GM19372 (cell line): ENCODE data around the gene TMC8.
"Not testable (repeated sequence)": the region's sequence is repeated elsewhere in the genome, so short reads cannot be mapped to it uniquely, and the experiment has no call there.

Experiments
- ATAC-seq: cut with Tn5 transposase; IDR thresholded peaks from one replicate; pipeline ENCODE4 v1.9.1; 2021; ENCODE audit warnings: mild to moderate bottlenecking, low read depth, moderate library complexity; ENCODE audit not compliant: unreplicated experiment

Gene TMC8

DNA sequence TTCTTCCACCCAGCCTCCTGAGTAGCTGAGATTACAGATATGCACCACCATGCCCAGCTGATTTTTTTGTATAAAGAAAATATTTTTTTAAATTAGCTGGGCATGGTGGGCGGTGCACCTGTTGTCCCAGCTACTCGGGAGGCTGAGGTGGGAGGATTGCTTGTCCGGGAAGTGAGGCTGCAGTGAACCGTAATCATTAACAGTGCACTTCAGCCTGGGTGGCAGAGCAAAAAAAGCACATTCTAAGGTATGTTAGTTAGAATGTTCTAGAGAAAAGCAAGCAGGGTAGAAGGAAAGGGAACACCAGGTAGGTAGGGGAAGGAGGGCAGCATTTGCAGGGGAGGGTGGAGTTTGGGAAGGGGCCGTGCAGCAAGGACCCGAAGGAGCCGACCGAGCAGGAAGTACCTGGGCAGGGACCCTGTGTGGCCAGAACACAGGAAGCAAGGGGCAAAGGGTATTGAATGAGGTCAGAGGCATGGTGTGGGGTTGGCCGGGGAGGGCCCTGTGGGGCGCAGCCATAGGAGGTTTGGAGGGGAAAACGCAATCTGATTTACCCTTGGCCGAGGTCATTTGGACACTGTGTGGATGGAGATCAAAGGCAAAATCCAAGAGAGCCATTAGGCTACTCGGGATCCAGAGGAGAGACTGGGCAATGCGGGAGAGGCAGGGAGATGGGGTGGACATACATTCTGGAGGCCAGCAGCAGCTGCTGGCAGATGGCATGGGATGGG, 17.9 kb downstream of the TMC8 start:
- ATAC-seq, result no peak

DNA sequence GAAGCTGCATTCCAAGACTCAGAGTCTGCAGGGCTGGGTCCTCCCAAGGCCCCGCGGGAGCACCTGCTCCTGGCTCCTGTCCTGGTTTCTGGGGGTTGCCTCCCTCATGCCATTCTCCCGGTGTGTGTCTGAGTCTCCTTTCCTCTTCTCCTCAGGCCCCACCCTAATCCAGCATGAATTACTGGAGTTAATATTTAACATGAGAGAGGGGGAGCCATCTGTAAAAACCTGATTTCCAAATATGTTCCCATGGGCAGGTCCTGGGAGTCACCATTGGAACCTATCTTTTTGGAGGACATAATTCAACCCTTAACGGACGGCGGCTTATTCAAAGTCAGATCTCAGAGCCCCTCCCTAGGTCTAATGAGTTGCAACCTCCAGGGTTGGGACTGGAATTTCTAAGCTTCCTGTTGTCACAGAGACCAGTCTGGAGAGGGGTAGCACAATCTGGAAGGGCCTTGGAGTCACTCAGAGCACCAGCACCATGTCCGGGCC, 21.0 kb downstream of the TMC8 start:
- no peak for ATAC-seq

DNA sequence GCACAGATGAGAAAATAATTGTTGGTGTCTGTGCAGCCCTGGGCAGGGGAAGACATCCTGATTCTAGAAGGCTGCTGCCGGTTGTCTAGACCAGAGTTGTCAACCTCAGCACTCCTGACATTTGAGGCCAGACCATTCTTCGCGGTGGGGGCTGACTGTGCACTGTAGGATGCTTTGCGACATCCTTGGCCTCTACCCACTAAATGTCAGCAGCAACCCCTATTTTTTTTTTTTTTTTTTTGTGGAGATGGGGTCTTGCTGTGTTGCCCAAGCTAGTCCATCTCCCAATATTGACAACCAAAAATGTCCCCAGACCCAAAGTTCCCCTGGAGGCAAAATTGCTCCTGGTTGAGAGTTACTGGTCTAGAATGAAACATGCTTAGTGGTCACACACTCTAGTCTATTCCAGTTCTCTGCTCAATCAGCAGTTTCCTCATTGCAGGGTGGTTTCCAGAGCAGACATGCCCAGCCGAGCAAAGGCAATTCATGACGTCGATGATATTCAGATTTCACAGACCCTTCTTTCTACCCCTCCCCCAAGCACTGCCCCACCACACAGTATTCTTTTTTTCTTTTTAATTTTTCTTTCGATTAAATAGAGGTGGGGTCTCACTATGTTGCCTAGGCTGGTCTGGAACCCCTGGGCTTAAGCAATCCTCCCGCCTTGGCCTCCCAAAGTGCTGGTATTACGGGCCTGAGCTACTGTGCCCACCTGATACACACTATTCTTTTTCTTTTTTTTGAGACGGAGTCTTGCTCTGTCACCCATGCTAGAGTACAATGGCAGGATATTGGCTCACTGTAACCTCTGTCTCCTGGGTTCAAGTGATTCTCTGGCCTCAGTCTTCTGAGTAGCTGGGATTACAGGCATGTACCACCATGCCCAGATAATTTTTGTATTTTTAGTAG, 24.6 kb downstream of the TMC8 start:
- no peak for ATAC-seq

DNA sequence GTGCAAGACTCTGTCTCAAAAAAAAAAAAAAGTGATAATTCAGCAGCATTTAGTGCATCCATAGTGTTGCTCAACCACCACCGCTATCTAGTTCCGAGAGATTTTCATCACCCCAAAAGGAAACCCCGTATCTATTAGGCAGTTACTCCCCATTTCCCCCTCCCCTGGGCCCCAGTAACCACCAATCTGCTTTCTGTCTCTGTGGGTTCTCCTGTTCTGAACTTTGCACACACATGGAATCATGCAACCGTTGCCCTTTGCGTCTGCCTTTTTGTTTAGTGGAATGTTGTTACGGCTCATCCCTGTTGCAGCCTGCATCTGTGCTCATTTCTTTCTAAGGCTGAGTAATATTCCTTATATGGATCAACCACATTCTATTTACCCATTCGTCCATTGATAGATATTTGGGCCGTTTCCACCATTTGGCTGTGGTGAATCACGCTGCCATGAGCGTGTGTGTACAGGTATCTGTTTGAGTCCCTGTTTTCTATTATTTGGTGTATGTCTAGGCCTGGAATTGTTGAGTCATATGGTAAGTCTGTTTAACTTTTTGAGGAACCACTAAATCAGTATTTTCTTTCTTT, 29.1 kb downstream of the TMC8 start:
- ATAC-seq, result no peak

DNA sequence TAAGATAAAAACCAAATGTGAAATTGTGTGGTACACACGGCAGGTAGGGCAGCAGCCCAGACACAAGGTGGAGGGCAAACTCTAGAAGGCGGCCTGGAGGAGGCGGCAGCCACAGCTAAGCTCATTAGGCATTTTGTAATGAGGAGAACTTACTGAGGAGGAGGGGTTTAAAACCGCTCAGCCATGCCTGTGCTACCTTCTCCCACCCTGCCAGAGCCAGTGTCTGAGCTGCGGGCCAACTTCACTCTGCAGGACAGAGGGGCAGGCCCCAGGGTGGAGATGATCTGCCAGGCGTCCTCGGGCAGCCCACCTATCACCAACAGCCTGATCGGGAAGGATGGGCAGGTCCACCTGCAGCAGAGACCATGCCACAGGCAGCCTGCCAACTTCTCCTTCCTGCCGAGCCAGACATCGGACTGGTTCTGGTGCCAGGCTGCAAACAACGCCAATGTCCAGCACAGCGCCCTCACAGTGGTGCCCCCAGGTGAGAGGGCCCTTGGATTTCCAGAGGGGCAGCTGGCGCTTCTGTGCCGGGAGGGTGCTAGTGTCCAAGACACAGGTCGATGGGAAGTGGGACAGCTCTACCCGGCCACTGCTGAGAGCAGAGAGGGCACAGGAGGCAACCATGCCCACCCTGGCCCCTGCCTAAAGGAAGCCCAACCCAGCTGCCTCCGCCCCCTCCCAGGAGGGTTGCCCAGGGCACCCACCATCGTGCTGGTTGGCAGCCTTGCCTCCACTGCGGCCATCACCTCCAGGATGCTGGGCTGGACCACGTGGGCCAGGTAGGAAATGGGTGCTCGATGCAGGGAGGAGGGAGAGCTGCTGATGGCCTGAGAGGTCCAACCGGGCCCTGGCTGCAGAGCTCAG, 33.5 kb downstream of the TMC8 start:
- ATAC-seq, result no peak

DNA sequence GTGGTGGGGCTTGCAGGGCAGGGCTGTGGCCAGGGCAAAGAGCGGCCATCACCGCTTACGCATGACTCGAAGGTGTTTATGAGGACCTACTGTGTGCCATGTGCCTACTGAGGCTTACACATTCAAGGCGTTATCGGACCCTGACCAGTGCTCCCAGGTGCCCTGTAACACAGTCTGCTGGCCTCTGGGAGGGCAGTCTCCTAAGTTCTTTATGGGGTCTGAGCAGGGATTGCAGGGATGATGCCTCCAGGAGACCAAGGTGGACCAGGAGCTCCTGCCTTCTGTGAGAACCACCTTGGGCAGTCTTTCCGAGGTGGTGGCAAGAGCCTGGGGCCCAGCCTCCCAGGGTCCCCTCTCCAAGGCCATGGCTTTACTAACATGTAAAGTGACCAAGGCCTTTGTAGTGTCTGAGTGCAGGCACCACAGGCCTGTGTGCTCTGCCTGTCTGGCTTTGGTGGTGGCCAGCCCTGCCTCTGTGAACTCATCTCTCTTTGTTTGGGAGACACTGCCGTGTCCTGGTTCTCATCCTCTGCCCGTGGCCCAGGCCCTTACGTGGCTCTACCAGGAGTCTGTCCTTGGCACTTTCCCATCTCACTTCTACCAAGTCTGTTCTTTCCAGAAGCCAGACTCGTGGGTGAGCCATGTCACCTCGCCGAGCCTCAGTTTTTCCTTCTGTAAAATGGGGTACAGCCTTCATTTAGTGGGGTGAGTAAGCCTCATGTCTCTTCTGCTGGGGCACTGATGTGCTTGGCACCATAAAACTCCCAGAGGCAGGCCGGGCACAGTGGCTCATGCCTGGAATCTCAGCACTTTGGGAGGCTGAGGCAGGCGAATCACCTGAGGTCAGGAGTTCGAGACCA, 34.4 kb downstream of the TMC8 start:
- no peak for ATAC-seq

DNA sequence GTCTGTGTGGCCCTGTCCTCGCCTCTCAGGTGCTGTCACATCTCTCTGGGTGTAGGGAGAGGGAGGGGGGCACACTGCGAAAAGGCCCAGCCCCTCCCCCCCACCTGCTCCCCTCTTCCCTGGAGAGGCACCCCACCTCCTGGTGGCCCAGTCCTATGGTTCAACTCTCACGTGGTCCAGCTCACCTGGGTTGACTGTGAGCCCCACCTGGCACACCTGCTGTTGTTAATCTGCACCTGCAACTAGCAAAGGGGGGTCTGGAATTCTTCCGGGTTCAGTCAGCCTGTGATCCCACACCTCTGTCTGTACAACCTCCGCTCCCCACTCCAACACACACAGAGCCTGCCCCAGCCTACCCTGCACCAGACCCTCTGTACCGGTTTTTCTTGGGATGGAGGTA, 35.8 kb downstream of the TMC8 start:
- ATAC-seq, result no peak

DNA sequence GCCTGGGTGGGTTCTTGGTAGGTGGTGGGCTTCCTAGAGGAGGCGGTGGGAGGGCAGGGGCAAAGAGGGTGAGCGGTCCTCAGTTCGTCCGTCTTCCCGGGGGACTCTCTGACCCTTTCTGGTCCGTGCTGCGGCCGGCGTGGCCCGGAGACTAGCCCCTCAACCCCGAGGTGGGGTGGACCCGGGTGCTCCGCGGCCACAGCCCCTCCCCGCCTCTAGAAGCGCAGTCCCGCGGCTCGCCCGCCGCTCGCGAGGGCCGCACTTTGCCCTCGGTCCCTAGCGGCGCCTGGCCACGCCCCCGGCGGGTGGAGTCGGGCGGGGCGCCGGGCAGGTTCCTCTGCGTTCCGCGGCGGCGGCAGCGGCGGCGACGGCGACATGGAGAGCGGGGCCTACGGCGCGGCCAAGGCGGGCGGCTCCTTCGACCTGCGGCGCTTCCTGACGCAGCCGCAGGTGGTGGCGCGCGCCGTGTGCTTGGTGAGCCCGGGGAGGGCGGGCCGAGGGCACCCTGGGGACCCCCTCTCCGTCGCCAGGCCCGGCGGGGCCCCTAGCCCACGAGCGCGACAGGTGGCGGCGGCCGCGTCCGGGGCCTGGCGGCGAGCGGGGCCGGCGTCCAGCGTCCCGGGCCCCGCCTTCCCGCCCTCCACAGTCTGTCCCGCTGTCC, 37.8 kb downstream of the TMC8 start, which contains the start of gene SYNGR2:
Gene SYNGR2 (plus strand): TSS at position 340 of the 661 bp plus-strand sequence. CDS start 36 bp downstream, at position 376.
- ATAC-seq, result peak; percentile 61

DNA sequence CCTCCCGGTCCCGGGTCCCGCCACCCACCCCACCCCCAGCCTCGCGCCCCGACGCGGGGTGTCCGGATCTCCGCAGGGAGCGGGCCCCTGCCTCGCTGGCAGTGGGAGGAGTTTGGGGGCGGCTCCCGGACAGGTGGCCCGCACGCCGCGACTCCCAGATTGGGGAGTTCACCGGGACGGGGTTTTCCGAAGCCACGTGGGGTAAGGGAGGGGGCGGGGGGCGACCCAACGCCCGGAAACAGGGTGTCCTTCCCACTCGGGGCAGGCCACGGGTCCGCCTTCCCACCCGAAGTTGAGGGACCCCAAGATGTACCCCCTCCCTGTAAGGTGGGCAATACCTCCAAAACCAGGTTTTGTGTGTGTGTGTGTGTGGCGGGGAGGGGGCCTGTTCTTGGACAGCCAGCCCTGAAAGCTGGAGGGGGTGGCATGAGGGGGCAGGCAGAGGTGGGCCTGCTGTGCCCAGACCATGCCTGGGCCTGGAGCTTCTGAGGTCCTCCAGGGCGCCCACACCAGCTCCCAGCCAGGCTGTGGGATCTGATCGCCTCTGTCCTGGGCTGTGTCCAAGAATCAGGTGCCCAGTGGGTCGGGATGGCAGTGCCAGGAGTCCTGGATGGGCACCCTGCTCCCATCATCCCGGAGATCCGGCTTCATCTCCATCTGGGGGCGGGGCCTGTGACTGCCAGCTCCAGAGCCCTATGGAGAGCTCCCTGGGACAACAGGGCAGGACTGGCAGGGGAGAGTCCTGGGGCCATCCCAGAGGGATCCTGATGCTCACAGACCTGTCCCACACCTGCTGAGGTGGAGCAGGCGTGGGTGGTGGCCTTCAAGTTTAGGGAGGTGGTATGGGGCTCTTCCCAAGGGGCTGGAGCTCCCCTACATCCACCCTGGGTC, 38.6 kb downstream of the TMC8 start:
- ATAC-seq, result peak; percentile 27

DNA sequence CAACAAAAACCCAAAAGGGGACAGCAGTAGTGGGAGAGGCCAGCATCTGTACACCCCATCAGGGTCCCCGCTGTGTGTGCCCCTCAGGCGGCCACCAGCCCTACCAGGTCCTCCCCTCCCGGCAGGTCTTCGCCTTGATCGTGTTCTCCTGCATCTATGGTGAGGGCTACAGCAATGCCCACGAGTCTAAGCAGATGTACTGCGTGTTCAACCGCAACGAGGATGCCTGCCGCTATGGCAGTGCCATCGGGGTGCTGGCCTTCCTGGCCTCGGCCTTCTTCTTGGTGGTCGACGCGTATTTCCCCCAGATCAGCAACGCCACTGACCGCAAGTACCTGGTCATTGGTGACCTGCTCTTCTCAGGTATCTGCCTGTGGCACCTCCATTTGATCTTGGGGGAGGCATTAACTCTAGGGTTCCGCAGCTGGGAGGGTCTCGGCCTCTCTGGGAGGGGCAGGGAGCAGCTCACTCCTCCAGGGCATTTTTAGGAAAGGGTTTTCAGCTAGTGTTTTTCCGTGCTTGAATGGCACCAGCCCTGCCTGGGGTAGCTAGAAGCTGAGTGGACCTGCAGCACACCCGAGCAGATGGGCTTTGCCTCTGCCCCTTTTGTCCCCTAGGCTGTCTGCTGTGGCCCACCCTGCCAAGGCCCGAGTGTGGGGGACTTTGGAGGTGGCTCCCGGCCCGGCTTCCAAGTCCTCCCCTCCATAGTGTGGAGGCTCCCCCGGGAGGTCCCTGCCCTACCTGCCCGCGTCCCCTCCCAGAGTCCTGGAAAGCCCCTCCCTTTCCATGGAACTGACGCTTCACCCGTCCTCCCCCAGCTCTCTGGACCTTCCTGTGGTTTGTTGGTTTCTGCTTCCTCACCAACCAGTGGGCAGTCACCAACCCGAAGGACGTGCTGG, 40.4 kb downstream of the TMC8 start:
- no peak for ATAC-seq

DNA sequence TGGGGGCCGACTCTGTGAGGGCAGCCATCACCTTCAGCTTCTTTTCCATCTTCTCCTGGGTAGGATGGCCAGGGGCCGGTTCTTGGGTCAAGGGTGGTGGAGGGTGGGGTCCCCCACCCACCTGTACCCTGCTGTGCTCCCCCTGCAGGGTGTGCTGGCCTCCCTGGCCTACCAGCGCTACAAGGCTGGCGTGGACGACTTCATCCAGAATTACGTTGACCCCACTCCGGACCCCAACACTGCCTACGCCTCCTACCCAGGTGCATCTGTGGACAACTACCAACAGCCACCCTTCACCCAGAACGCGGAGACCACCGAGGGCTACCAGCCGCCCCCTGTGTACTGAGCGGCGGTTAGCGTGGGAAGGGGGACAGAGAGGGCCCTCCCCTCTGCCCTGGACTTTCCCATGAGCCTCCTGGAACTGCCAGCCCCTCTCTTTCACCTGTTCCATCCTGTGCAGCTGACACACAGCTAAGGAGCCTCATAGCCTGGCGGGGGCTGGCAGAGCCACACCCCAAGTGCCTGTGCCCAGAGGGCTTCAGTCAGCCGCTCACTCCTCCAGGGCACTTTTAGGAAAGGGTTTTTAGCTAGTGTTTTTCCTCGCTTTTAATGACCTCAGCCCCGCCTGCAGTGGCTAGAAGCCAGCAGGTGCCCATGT, 41.1 kb downstream of the TMC8 start:
- not testable (repeated sequence) for ATAC-seq

DNA sequence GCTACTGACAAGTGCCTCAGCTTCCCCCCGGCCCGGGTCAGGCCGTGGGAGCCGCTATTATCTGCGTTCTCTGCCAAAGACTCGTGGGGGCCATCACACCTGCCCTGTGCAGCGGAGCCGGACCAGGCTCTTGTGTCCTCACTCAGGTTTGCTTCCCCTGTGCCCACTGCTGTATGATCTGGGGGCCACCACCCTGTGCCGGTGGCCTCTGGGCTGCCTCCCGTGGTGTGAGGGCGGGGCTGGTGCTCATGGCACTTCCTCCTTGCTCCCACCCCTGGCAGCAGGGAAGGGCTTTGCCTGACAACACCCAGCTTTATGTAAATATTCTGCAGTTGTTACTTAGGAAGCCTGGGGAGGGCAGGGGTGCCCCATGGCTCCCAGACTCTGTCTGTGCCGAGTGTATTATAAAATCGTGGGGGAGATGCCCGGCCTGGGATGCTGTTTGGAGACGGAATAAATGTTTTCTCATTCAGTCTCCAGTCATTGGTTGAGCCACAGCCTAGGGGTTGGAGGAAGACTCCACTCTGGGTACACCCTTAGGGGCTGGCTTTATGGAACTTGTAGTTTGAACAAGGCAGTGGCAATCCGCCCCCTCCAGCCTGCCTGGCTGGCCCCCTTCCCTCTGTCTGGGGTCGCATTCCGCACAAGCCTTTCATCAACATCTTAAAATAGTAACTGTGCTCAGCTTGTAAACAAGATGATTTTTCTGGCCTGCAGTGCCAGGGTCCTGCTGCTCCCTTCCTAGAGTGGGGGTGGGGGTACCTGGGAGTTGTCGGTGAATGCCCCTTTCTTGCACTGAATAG, 41.9 kb downstream of the TMC8 start:
- no peak for ATAC-seq

DNA sequence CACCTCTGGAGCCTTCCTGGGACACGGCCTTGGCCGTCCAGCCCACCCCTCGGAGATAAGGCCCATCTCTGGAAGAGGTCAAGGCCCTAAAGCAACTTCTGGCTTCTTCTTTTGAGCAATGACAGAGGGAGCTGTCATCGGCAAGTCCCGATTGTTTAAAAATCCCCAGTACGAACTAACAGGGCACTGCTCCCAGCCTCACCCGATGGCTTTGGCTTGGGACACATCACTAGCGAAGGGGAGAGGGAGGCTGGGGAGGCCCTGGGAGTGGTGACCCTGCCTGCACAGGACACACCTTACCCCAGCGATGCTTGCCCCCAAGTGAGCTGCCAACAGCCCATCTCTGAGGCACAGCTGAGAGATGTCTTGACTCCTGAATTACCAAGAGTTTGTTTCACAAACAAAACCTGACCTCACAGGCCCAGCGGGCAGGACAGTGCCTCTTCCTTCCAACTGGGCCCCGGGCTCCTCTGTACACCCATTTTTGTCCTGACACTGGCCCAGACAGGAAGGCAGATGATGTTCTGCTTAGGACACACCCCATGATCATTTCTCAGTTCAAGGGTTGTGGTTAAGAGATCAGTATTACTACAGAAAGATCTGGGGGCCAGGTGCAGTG, 42.6 kb downstream of the TMC8 start:
- ATAC-seq, result no peak

DNA sequence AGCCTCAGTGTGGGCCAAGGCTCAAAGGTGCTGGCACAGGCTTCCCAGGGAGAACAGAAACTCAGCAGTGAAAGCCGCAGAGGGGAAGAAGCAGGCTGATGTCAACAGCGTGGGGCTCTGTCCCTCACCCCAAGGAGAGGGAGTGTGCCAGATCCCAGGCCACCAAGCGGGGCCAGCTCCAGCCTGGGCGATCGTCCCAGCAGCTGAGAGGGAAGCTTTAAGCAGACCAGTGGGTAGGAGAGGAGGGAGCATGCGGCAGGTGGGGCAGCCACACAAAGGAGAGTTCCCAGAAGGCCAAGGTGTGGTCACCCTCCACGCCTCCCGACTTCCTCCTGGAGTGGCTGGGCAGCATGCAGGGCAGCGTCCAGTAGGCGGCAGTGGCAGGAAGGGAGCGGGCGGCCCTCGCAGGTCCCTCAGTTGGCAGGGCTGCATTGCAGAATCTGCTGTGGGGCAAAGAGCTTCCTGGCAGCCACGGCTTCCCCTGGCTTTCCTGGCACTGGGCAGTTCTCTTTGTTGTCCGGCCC, 43.8 kb downstream of the TMC8 start:
- no peak for ATAC-seq
